Muscle of leg (tissue), 11 donors: ENCODE data around the gene PICALM. TPM values are rescaled to one million over a fixed set of nuclear protein-coding genes. Genes with fewer than 3 reads are reported as not detected.
A peak's percentile ranks its signal among the peaks of the same experiment; 100 is the strongest.

ENCODE experiments used
- DNase-seq: peaks from one replicate; pipeline ENCODE4 v3.0.0; 2013
- H3K27ac ChIP-seq: one replicate; pipeline ENCODE4 v1.5.1; 2013; ENCODE audit warnings: mild to moderate bottlenecking, low read length, control low read depth
- H3K27me3 ChIP-seq: one replicate; pipeline ENCODE4 v1.6.1; 2013; ENCODE audit warnings: low read length; ENCODE audit not compliant: control insufficient read depth, insufficient read depth
- H3K36me3 ChIP-seq: one replicate; pipeline ENCODE4 v1.6.1; 2013; ENCODE audit warnings: low read length; ENCODE audit not compliant: control insufficient read depth, insufficient read depth
- H3K4me1 ChIP-seq: one replicate; pipeline ENCODE4 v1.6.1; 2013; ENCODE audit warnings: low read length; ENCODE audit not compliant: control insufficient read depth, insufficient read depth
- H3K4me3 ChIP-seq: one replicate; pipeline ENCODE4 v1.5.1; 2013; ENCODE audit warnings: low read length, control low read depth
- H3K9me3 ChIP-seq: replicated peaks from 2 replicates; pipeline ENCODE4 v1.6.1; 2013; ENCODE audit warnings: low read depth, low read length; ENCODE audit not compliant: control insufficient read depth
- WGBS: methylation state at CpG from one replicate; pipeline ENCODE4 v1.1.5; 2013; ENCODE audit warnings: missing lambda C conversion rate; ENCODE audit not compliant: insufficient coverage; 5-methylcytosine and 5-hydroxymethylcytosine counted together
- polyA plus RNA-seq, 8 donors: library from polyadenylated mRNA; unstranded; fragments of 120-200 nt; gene quantifications; one replicate each; pipeline versions ENCODE4 v1.2.1 to v1.2.3, GENCODE V29; 2013; ENCODE audit warnings: inconsistent platforms in 1 of 8, low replicate concordance in 1 of 8; ENCODE audit not compliant: insufficient read length in 8 of 8, insufficient read depth in 1 of 8
- total RNA-seq: library from RNA; stranded (reverse); fragments of 120-200 nt; gene quantifications from one replicate; pipeline ENCODE4 v1.2.4, GENCODE V29; 2013

PICALM gene
- total and polyA plus RNA-seq, 9 donors: 96.2 to 171 (median 116) TPM

DNA sequence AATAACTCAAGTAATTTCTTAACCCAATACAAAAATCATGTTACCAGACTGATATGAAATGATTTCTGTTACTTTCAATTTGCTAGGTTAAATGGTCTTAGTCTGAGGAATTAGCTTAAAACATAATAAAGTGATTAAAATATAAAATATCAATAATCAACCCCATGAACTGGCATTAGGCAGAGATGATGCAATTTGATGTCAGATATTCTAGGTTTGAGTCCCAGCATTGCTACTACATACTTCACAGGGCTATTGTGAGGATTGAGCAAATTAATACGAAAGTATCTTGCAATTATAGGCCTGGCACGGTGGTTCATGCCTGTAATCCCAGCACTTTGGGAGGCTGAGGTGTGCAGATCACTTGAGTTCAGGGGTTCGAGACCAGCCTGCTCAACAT is 66.5 kb downstream of the PICALM start:
- Histone ChIP-seq H3K9me3 (no peaks in the 10 kb centered on the region), H3K4me1 (no peaks in the 10 kb centered on the region), H3K27ac (no peak overlapping the region), H3K4me3 (no peak overlapping the region), H3K27me3 (no peaks in the 10 kb centered on the region), H3K36me3 (peaks cover 48% of the 10 kb centered on the region)
- DNase-seq: no peak
- WGBS: no CpG with 5 or more reads among the region's 3 CpGs

DNA sequence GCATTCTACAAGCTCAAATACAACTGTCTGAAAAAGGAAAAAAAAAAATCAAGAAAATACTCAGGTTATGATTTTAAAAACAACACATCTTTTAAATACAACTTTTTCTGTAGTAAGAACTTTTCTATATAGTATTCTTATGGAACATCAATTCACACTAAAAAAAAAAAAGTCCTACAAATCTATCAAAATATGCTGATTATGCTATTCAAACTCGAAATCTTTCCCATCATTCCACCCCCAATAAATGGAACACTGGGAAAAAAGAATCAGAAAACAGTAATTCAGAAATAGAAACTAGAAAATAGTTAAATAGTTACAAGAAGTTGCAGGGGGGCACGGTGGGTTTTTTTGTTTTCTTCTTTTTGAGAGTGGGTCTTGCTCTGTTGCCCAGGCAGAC is 77.4 kb downstream of the PICALM start:
- H3K9me3 ChIP-seq: no peaks in the 10 kb centered on the region
- H3K4me3 ChIP-seq: no peak overlapping the region
- no peaks in the 10 kb centered on the region for H3K27me3 ChIP-seq
- H3K4me1 ChIP-seq: no peaks in the 10 kb centered on the region
- H3K27ac ChIP-seq: no peak overlapping the region
- H3K36me3 ChIP-seq: peaks cover 14% of the 10 kb centered on the region
- no peak for DNase-seq
- WGBS: no CpG with 5 or more reads among the region's 2 CpGs

DNA sequence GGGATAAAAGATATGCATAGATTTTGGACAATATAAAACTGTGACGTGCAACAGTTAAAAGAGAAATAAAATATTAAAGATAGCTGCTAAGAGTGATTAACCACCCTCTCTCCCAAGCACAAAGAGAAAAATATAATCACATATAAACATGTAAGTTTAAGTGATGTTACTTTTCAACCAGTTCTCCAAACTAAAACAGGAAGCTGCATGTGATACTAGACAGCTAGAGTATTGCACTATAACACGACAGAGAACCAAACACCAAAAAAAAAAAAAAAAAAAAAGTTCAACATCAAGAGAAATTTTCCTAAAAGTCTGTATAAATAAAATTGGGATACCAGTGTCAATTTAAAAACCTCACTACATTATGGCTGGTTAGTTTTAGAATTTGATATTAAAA is 79.1 kb downstream of the PICALM start:
- H3K4me3 ChIP-seq: no peak overlapping the region
- WGBS: no CpG with 5 or more reads among the region's 2 CpGs
- peaks cover 14% of the 10 kb centered on the region for H3K36me3 ChIP-seq
- no peaks in the 10 kb centered on the region for H3K27me3 ChIP-seq
- no peak overlapping the region for H3K27ac ChIP-seq
- DNase-seq: no peak
- H3K4me1 ChIP-seq: no peaks in the 10 kb centered on the region
- H3K9me3 ChIP-seq: no peaks in the 10 kb centered on the region

DNA sequence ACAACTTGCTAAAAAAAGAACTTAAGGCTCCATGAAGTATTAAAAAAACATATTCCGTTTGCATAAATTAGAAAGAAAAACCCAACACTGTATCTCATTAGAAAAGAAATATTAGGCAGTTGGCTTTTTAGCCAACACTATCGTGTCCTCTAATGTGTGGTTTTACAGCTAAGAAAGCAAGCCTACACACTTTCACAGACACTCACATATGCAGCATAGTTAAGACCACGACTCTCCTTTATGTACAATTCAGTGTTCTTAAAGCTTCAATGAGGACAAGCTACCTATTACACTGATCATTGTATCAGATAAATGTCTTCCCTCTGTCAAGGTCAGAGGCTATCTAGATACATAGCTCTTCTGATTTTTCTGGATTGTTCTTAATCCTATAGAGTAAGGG is 80.1 kb downstream of the PICALM start:
- no peak for DNase-seq
- Histone ChIP-seq H3K27ac (no peak overlapping the region), H3K36me3 (peaks cover 14% of the 10 kb centered on the region), H3K4me1 (no peaks in the 10 kb centered on the region), H3K4me3 (no peak overlapping the region), H3K9me3 (no peaks in the 10 kb centered on the region), H3K27me3 (no peaks in the 10 kb centered on the region)
- WGBS: 80% methylated on average over 1 of the region's 3 CpGs

DNA sequence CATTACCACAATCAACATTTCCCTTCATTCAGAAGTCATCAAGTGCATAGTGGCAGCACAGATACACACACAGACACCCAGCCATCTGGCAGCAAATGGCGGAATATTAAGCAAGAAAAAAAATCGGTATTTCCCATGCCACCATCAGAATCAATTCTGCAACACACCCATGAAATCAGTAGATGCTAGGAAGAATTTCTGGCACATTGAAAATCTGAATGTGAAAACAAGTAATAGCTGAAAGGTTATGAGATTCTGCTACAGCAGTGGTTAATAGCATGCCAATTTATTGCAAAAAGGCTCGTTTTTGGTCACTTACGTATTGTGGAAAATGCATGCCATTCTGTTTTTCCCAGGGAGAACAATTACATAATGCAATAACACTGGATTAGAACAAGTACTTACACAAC is 91.1 kb downstream of the PICALM start:
- H3K9me3 ChIP-seq: no peaks in the 10 kb centered on the region
- peak; percentile 43 for DNase-seq
- H3K36me3 ChIP-seq: peaks cover 28% of the 10 kb centered on the region
- no peaks in the 10 kb centered on the region for H3K27me3 ChIP-seq
- H3K4me1 ChIP-seq: no peaks in the 10 kb centered on the region
- no peak overlapping the region for H3K27ac ChIP-seq
- no peak overlapping the region for H3K4me3 ChIP-seq
- 79% methylated on average over 2 of the region's 4 CpGs for WGBS

DNA sequence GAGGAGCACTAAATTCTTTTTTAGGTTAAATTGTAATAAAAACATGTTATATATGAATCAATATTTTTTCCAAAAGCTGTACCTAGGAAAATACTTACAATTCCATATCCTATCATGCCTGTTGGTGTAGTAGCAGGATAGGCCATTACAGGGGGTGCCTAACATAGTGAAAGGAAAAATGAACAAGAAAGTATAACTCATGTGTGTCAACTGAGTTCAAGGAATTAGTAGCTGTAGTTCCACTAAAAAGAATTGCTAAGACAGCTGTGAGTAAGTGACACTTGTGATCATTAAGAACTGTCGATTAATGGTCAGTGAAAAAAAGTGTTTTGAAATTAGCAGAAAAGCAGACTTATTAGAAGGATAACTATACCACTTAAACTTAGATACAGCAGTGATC is 92.4 kb downstream of the PICALM start:
- no peak overlapping the region for H3K4me3 ChIP-seq
- no peaks in the 10 kb centered on the region for H3K9me3 ChIP-seq
- H3K36me3 ChIP-seq: peaks cover 33% of the 10 kb centered on the region
- WGBS: no CpG with 5 or more reads among the region's 1 CpG
- no peaks in the 10 kb centered on the region for H3K27me3 ChIP-seq
- no peak for DNase-seq
- no peaks in the 10 kb centered on the region for H3K4me1 ChIP-seq
- H3K27ac ChIP-seq: peak overlapping the region; percentile 9

DNA sequence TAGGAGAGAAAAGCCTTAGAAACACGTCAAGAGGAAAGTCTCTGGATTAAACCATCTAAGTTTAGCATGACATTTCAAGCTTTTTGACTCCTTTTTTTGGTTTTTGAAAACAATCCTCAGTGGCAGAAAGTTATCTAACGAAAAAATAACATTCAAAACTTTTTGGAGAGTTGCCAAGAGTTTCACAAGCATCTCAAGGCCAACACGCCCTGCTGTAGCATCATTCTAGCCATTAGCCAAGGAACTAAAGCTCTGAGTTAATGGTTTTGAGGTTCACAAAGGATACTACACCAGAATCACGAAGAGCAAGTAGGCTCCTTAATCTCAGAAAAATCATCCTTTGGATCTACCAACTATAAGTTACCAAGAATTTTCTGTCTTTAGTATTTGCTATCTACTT is 94.8 kb downstream of the PICALM start:
- Histone ChIP-seq H3K27ac (no peak overlapping the region), H3K9me3 (no peaks in the 10 kb centered on the region), H3K27me3 (no peaks in the 10 kb centered on the region), H3K4me3 (no peak overlapping the region), H3K4me1 (no peaks in the 10 kb centered on the region), H3K36me3 (peaks cover 33% of the 10 kb centered on the region)
- DNase-seq: no peak
- WGBS: 50% methylated on average over 2 of the region's 4 CpGs

DNA sequence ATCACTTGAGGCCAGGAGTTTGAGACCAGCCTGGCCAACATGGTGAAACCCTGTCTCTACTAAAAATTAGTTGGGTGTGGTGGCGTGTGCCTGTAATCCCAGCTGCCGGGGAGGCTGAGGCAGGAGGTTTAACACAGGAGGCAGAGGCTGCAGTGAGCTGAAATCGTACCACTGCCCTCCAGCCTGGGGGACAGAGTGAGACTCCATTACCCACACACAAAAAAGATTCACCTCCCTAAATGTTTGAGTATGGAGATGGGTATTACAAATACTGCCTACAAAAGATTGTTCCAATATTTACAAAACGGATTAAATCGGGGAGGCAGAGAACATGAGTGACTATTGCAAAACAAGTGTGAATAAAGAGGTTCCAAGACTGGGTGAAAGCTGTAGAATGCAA is 98.3 kb downstream of the PICALM start:
- Histone ChIP-seq H3K27me3 (no peaks in the 10 kb centered on the region), H3K27ac (no peak overlapping the region), H3K4me3 (no peak overlapping the region), H3K36me3 (peaks cover 39% of the 10 kb centered on the region), H3K4me1 (no peaks in the 10 kb centered on the region), H3K9me3 (no peaks in the 10 kb centered on the region)
- WGBS: 90% methylated on average over 2 of the region's 5 CpGs
- no peak for DNase-seq

DNA sequence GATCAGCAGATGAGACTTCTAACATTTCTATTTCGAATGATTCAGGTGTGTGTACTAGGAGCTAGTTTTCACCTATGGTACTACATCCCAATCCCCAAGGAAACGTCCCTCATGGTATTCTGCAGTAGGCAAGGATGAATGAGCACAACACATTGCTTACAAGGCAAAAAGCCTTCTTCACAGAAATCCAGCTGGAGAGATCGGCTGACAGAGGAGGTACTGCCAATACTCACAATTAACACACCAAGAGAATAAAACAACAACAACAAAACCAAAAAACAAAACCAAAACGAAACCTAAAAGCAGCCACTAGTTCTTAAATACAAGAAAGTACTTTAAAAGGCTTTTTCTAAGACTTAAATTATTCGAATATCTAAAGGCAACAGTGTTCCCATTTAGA is 101.4 kb downstream of the PICALM start:
- H3K36me3 ChIP-seq: peaks cover 39% of the 10 kb centered on the region

DNA sequence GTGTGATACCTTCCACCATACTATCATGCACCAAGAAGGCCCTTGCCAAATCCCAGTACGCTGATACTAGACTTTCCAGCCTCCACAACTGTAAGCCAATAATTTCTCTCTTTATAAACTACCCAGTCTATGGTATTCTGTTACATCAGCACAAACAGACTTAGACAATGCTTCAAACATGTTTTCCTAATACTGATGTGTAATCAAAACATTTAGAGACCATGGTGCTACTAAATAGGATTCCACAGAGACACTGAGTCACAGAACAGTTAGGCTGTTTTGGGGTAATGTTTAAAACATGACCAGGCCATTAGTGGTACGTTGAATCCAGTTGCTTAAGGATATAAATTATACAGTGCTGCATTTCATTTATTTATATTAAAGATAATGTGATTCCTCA is 103.7 kb downstream of the PICALM start:
- WGBS: 80% methylated on average over 1 of the region's 2 CpGs
- DNase-seq: no peak
- Histone ChIP-seq H3K4me1 (peaks cover 6% of the 10 kb centered on the region), H3K9me3 (no peaks in the 10 kb centered on the region), H3K36me3 (peaks cover 27% of the 10 kb centered on the region), H3K4me3 (no peak overlapping the region), H3K27me3 (no peaks in the 10 kb centered on the region), H3K27ac (no peak overlapping the region)

More for the DNA sequence above, 101.4 kb downstream of the PICALM start:
- H3K4me1 ChIP-seq: no peaks in the 10 kb centered on the region
- no peak overlapping the region for H3K4me3 ChIP-seq
- no peak overlapping the region for H3K27ac ChIP-seq
- no peaks in the 10 kb centered on the region for H3K27me3 ChIP-seq
- 100% methylated on average over 1 of the region's 5 CpGs for WGBS
- no peak for DNase-seq
- H3K9me3 ChIP-seq: no peaks in the 10 kb centered on the region

DNA sequence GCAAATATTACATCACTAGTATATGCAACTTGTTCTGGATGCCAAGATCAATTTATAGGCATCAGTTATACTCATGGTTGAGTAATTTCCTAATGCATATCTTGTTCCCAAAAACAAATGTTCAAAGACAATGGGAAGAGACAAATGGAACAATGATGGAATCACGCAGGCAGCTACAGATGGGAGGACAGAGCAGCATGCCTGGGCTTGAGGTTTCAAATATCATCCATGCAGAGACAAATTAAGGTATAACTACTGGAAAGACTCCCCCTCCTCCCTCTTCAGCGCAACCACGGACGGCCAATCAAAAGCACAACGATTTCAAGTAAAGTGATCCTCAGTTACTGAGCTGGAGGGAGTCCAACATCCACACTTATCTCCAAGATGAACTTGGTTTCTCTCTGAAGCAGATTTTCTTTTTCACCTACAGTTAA is 106.9 kb downstream of the PICALM start:
- H3K4me1 ChIP-seq: peaks cover 6% of the 10 kb centered on the region
- H3K9me3 ChIP-seq: no peaks in the 10 kb centered on the region
- peaks cover 26% of the 10 kb centered on the region for H3K36me3 ChIP-seq
- peak overlapping the region; percentile 65 for H3K27ac ChIP-seq
- DNase-seq: peak; percentile 69
- 51% methylated on average over 4 of the region's 5 CpGs for WGBS
- H3K4me3 ChIP-seq: no peak overlapping the region
- H3K27me3 ChIP-seq: no peaks in the 10 kb centered on the region
